IPS DF 4.7 (cell line): ENCODE data around the gene GOLPH3L.
"Not testable (repeated sequence)": the region's sequence is repeated elsewhere in the genome, so short reads cannot be mapped to it uniquely, and the experiment has no call there.

Source experiments
- DNase-seq: peaks from one replicate; pipeline ENCODE4 v3.0.0-alpha.2; 2013; ENCODE audit warnings: low spot score; ENCODE audit errors: extremely low read depth

The GOLPH3L gene

DNA sequence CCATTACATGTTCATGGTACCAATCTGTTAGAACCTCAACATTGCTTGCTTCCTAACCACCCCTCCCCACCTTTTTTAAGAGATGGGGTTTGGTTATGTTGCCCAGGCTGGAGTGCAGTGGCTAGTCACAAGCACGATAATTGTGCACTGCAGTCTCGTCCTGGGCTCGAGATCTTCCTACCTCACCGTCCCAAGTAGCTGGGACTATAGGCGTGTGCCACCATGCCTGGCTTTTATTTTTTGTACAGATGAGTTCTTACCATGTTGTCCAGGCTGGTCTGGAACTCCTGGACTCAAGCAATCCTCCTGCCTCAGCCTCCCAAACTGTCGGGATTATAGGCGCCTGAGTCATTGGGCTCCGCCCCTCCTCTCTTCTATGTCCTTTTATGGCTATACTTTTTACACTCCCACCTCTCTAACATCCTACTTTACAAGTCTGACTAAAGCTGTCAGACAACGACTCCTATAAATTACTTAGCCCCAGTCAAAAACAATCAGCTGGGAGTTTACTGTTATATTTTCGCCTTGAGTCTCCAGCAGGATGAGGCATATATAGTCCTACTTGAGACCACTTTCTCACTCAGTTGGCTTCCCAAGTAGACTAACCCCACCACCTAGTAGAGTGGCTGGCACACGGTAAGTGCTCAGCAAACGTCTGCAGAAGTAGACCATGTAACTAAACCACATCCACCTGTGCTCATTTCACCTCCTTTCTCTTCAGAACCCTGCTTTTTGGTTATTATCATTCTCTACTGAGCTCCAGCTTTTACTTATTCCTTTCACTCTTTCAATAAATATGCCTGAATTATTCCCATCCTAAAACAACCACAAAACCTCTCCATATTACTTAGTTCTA is 81.4 kb downstream of the GOLPH3L start:
- DNase-seq, result no peak

DNA sequence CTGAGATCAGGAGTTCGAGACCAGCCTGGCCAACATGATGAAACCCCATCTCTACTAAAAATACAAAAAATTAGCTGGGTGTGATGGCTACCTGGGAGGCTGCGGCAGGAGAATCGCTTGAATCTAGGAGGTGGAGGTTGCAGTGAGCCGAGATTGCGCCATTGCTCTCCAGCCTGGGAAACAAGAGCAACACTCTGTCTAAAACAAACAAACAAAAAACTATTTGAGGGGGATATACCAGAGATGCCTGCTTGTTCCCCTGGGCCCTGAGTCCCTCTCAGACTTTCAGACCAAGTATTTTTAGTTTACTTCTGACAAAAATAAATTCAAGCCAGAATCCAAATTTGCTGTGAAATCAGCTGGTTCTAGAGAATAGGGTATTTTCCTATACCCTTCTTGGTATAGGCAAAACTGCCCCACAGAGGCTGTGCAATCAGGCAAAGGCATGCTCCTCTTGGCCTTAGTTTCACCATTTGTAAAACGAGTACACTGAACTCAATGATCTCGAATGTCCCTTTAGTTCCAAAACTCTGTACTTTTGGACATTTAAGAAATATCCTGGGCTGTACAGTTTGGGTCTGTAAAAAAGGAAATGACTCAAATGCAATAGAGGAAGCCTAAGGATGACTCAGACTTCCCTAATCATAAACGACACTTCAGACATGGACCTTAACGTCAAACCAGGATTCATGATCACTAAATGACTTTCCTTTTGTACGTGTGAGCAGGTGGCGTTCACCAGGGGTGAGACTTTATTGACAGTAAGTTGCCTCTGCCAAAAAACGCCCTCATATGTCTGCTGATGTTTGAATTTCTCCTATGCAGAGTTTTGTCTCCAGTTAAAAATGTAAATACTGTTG is 83.7 kb downstream of the GOLPH3L start:
- no peak for DNase-seq

DNA sequence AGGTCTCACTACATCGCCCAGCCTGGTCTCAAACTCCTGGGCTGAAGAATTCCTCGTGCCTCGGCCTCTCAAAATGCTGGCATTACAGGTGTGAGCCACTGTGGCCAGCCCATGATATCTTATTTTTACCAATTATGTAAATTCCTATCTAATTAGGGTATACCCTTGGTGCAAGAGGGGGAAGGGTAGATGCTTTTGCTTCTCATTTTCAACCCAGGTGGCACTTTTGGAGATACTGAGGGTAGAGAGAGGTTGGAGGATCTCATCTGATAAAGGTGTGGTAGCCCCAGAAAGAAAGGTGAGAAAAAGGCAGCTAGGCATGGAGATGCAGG is 85.0 kb downstream of the GOLPH3L start:
- no peak for DNase-seq

DNA sequence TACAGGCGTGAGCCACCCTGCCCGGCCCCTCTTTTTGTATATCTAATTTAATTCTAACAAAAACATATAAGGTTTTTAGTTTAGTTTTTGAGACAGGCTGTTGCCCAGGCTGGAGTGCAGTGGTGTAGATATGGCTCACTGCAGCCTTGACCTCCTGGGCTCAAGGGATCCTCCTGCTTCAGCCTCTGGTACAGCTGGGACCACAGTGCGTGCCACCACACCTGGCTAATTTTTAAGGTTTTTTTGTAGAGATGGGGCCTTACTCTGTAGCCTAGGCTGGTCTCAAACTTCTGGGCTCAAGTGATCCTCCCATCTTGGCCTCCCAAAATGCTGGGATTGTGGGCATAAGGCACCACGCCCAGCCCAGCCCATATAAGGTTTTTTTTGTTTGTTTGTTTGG is 86.4 kb downstream of the GOLPH3L start:
- DNase-seq, result no peak

DNA sequence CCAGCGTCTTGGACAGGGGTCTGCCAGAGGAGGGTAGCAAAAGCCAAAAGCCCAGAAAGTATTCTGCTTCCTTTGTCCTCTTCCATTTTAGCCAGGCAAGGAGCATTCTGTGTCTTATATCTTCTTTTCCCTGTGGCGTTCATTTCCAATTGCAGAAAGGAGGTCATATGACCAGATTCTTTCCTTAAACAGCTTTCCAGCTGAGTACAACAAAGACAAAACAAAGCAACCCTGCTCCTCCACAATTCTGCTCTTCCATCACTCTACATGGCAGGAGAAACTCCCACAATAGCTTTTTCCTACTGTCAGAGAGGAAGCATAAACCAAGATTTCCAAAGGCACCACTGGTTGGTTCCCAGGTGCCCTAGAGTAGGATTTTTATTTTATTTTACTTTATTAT is 87.2 kb downstream of the GOLPH3L start:
- no peak for DNase-seq

DNA sequence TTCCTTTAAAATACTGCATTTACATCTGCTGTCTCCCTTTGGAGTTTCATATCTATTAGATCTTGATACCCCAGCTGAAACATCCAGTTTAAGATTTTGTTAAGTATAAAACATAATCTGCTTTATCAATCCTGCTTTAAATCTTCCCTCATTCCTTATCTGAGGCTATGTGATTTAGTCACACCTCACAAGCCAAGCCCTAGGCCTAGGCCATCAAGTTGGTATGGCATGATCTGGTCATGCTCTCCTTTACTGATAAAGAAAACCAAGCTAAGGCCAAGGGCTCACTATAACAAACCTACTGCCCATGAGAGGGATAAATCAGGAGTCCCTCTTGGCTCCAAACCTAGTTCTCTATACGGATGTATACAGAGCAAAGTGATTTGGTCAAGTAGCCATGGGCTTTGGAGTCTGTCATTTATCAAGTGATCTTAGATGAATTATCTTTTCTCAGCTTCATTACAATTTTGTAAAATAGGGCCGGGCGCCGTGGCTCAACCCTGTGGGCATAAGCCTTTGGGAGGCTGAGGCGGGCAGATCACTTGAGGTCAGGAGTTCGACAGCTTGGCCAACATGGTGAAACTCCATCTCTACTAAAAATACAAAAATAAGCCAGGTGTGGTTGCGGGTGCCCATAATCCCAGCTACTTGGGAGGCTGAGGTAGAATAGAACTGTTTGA is 90.4 kb downstream of the GOLPH3L start:
- DNase-seq, result no peak

DNA sequence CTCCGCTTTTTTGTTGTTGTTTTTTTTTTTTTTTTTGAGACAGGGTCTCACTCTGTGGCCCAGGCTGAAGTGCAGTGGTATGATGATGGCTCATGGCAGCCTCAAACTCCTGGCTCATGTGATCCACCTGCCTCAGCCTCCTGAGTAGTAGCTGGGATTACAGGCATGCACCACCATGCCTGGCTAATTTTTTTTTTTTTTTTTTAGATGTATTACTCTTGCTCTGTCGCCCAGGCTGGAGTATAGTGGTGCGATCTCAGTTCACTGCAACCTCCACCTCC is 91.6 kb downstream of the GOLPH3L start:
- not testable (repeated sequence) for DNase-seq

DNA sequence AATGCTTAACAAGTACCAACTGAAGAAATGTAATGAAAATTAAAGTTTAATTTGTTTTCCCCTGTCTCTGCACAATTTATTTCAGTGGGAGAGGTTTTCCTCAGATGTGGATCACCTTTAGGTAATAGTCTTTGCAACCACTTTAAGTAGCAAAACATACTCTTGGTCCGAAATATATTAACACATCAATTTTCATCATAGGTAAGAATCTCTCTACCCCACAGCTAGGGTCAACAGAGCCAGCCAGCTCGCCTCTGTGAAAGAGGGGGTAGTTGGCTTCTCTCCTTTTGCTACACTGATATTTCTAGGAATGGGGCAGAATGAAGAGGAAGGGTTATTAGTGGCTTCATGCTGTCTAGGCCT is 92.7 kb downstream of the GOLPH3L start:
- DNase-seq, result no peak

DNA sequence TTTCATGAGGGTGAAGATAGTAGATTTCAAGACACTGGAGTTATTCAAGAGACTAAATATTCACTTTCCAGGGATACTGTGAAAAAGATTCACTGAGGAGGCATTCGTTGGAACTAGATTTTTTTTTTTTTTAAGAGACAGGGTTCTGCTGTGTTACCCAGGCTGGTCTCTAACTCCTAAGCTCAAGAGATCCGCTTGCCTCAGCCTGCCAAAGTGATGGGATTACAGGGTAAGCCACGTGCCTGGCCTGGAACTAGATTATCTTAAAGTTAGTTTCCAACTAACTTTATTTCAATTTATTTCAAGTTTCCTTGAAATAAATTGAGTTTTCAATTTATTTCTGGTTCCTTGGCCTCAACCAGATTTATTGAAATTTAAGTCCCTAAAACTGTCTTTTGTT is 93.2 kb downstream of the GOLPH3L start:
- DNase-seq, result no peak

DNA sequence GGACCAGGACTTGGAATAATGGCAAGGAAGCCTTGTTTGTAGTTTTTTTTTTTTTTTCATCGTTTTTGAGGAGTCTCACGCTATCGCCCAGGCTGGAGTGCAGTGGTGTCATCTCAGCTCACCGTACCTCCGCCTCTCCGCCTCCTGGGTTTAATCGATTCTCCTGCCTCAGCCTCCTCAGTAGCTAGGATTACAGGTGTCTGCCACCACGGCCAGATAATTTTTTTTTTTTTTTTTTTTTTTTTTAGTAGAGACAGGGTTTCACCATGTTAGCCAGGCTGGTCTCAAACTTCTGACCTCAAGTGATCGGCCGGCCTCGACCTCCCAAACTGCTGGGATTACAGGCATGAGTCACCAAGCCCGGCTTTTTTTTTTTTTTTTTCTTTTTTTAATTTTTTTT is 94.6 kb downstream of the GOLPH3L start:
- not testable (repeated sequence) for DNase-seq

DNA sequence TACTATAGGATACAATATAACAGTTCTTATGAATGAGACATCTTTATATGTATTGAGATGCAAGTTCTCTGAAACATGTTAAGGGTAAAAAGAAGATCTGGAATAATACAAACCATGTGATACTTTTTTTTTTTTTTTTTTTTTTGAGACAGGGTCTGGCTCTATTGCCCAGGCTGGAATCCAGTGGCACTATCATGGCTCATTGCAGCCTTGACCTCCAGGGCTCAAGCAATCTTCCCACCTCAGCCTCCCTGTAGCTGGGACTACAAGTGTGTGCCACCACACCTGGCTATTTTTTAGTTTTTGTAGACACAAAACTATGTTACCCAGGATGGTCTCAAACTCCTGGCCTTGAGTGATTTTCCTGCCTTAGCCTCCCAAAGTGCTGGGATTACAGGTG is 95.4 kb downstream of the GOLPH3L start:
- no peak for DNase-seq

DNA sequence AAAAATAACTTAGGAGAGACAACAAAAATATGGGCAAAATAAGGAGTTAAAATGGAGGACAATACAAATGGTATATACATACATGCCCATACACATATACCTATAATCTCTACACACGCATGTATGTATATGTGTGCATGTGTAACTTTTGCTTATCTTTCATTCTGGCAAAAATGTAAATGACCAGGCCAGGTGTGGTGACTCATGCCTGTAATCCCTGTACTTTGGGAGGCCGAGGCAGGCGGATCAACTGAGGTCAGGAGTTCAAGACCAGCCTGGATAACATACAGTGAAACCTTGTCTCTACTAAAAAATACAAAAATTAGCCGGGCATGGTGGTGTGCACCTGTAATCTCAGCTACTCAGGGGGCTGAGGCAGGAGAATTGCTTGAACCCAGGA is 98.6 kb downstream of the GOLPH3L start:
- not testable (repeated sequence) for DNase-seq

DNA sequence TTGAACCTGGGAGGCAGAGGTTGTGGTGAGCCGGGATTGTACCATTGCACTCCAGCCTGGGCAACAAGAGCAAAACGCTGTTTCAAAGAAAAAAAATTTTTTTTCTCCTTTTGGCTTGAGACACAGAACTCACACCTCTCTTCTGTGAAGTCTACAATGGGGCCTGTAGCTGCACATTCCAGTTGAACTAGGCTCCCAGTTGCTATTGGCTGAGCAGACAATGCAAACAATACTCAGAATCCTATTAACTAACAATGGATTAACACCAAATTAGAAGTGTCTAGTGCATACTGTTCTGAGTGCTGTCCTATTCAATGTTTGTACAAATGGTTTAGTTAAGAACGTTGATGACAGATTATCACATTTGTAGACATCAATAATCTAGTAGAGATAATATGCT is 100.0 kb downstream of the GOLPH3L start:
- no peak for DNase-seq
